Breast epithelium (tissue), 4 donors: Measurements from ENCODE around the gene SFI1. TPM values are rescaled to one million over a fixed set of nuclear protein-coding genes. Genes with fewer than 3 reads are reported as not detected.
"Not testable (repeated sequence)": the region's sequence is repeated elsewhere in the genome, so short reads cannot be mapped to it uniquely, and the experiment has no call there.

Source experiments
- DNase-seq, 2 donors: peaks; one replicate each; pipeline ENCODE4 v3.0.0-alpha.2; 2019; ENCODE audit warnings: low spot score in 2 of 2
- H3K27ac ChIP-seq, 2 donors: fragments of 200-600 bp; sonication (generic) in 1 of 2; one replicate each; pipeline ENCODE4 v1.5.1; 2016 to 2019; ENCODE audit warnings: mild to moderate bottlenecking in 1 of 2
- H3K27me3 ChIP-seq, 2 donors: fragments of 200-600 bp; sonication (generic) in 1 of 2; one replicate each; pipeline versions ENCODE4 v1.5.1 to v1.6.0; 2017 to 2019; ENCODE audit warnings: control low read depth in 1 of 2, mild to moderate bottlenecking in 1 of 2
- H3K36me3 ChIP-seq: fragments of 200-600 bp; one replicate; pipeline ENCODE4 v1.5.1; 2019
- H3K4me1 ChIP-seq, 2 donors: fragments of 200-600 bp; sonication (generic); one replicate each; pipeline ENCODE4 v1.5.1; 2016 to 2019; ENCODE audit warnings: control low read depth in 1 of 2
- H3K4me3 ChIP-seq, 3 donors: fragments of 200-600 bp; sonication (generic); 1 replicate in 2 of 3; 2 replicates in 1 of 3; pipeline ENCODE4 v1.5.1; 2016 to 2019; ENCODE audit warnings: mild to moderate bottlenecking in 3 of 3, moderate library complexity in 2 of 3
- H3K9me3 ChIP-seq, 2 donors: fragments of 200-600 bp; sonication (generic) in 1 of 2; one replicate each; pipeline ENCODE4 v1.5.1; 2016 to 2019; ENCODE audit warnings: control low read depth in 1 of 2
- CTCF ChIP-seq, 3 donors: fragments of 450-650 bp; IDR thresholded peaks; one replicate each; pipeline ENCODE4 v1.5.1; 2016 to 2017; ENCODE audit warnings: antibody characterized with exemption in 3 of 3, mild to moderate bottlenecking in 3 of 3, moderate library complexity in 3 of 3
- POLR2A ChIP-seq: fragments of 450-650 bp; IDR thresholded peaks from one replicate; pipeline ENCODE4 v1.6.1; 2016; ENCODE audit warnings: antibody characterized with exemption, mild to moderate bottlenecking, moderate library complexity
- POLR2AphosphoS5 ChIP-seq, 3 donors: sonication (generic); formaldehyde crosslinking; IDR thresholded peaks; one replicate each; pipeline ENCODE4 v1.6.1; 2017; ENCODE audit warnings: antibody characterized with exemption in 3 of 3
- intact Hi-C: fragments of 100-400 bp; cut with DNase I; formaldehyde crosslinking; loops from one replicate; pipeline ENCODE4 v1.15.1; 2023; ENCODE audit warnings: low total_unique reads
- total RNA-seq, 3 donors: library from RNA; depleted of rRNA; stranded (reverse); fragments of >200 nt; gene quantifications; one replicate each; pipeline ENCODE4 v1.1.0, GENCODE V29; 2016

SFI1 gene
- total RNA-seq, 3 donors from 2014 or later: 17.4 to 62.9 (median 42.1) TPM

GRCh38 chr22:31509061-31509762 is 12.9 kb downstream of the SFI1 start:
- H3K9me3 ChIP-seq: no peaks in the 10 kb centered on the region
- H3K27ac ChIP-seq: no peak overlapping the region
- no peaks in the 10 kb centered on the region for H3K4me1 ChIP-seq
- intact Hi-C loops: no loop called here
- H3K4me3 ChIP-seq: no peak overlapping the region
- no peaks in the 10 kb centered on the region for H3K36me3 ChIP-seq
- H3K27me3 ChIP-seq: no peaks in the 10 kb centered on the region
- TF ChIP-seq CTCF (IDR thresholded peaks at IDR 0.05) (no peak), POLR2A (no peak), POLR2AphosphoS5 (IDR thresholded peaks at IDR 0.05) (no peak)
- no peak for DNase-seq

GRCh38 chr22:31520051-31520450 is 23.7 kb downstream of the SFI1 start:
- no peaks in the 10 kb centered on the region for H3K9me3 ChIP-seq
- no peak for TF ChIP-seq POLR2A
- intact Hi-C loops: no loop called here

GRCh38 chr22:31524132-31524531 is 27.8 kb downstream of the SFI1 start:
- H3K27me3 ChIP-seq, intact Hi-C loops, H3K9me3 ChIP-seq, H3K4me1 ChIP-seq, H3K4me3 ChIP-seq, H3K27ac ChIP-seq, DNase-seq, H3K36me3 ChIP-seq: not testable (repeated sequence)

More at GRCh38 chr22:31520051-31520450, 23.7 kb downstream of the SFI1 start:
- no peak overlapping the region for H3K4me3 ChIP-seq
- H3K27me3 ChIP-seq: no peaks in the 10 kb centered on the region
- H3K27ac ChIP-seq: no peak overlapping the region
- no peak for DNase-seq
- no peaks in the 10 kb centered on the region for H3K4me1 ChIP-seq
- no peaks in the 10 kb centered on the region for H3K36me3 ChIP-seq

- Histone ChIP-seq H3K4me1 (no peaks in the 10 kb centered on the region), H3K4me3 (no peak overlapping the region), H3K27ac (no peak overlapping the region), H3K36me3 (no peaks in the 10 kb centered on the region), H3K9me3 (no peaks in the 10 kb centered on the region), H3K27me3 (no peaks in the 10 kb centered on the region)
- intact Hi-C loops: no loop called here
- TF ChIP-seq POLR2AphosphoS5 (IDR thresholded peaks at IDR 0.05) (no peak), CTCF (IDR thresholded peaks at IDR 0.05) (no peak), POLR2A (no peak)
- DNase-seq: no peak
These were observed 29.9 kb downstream of the SFI1 start for GRCh38 chr22:31526270-31526669.

GRCh38 chr22:31530823-31531195 is 34.5 kb downstream of the SFI1 start:
- Histone ChIP-seq H3K27ac (peak overlapping the region; percentile 0 to 64), H3K27me3 (no peaks in the 10 kb centered on the region), H3K36me3 (no peaks in the 10 kb centered on the region), H3K4me1 (no peaks in the 10 kb centered on the region), H3K4me3 (no peak overlapping the region), H3K9me3 (no peaks in the 10 kb centered on the region)
- no peak for DNase-seq
- TF ChIP-seq POLR2A: no peak
- intact Hi-C loops: no loop called here

- TF ChIP-seq CTCF (IDR thresholded peaks at IDR 0.05) (no peak), POLR2A (no peak), POLR2AphosphoS5 (IDR thresholded peaks at IDR 0.05) (no peak)
- H3K27me3 ChIP-seq: no peaks in the 10 kb centered on the region
- intact Hi-C loops: no loop called here
- H3K27ac ChIP-seq: peak overlapping the region in 1 of 2 donors; percentile 54
- no peaks in the 10 kb centered on the region for H3K36me3 ChIP-seq
- H3K4me1 ChIP-seq: no peaks in the 10 kb centered on the region
- H3K9me3 ChIP-seq: no peaks in the 10 kb centered on the region
- H3K4me3 ChIP-seq: no peak overlapping the region
- no peak for DNase-seq
These were observed 35.7 kb downstream of the SFI1 start for GRCh38 chr22:31532060-31532459.
